ENCODE results near the gene OSCAR.

OSCAR gene

DNA sequence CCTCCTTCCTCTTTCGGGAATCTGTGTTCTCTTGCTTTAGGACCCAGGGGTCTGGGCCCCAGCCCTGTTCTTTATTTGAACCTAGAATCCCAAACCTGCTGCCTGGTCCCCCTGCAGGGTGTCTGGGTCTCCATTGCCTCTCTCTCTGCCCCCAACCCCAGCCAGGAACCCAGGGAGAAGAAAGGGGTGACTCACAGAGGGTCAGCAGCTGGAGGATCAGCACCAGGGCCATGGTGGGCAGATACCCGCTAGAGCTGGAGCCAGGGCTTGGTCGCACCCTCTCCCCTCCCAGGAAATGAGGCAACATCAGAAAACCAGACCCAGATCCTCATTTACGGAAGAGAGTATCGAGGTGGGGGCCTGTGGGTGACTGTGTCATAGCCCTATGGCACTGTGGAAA, at the start of gene OSCAR:
Gene OSCAR (minus strand): TSS at position 243 of the 400 bp plus-strand sequence. CDS start 11 bp downstream, at position 232.
- no peak for TF ChIP-seq CTCF (IDR thresholded peaks at IDR 0.05; ENCODE audit: control extremely low read depth, extremely low read depth, low read depth, missing control alignments)
- ChIA-PET POLR2A (no interaction called here), CTCF (no interaction called here)
- no peak for DNase-seq (ENCODE audit: extremely low spot score)

DNA sequence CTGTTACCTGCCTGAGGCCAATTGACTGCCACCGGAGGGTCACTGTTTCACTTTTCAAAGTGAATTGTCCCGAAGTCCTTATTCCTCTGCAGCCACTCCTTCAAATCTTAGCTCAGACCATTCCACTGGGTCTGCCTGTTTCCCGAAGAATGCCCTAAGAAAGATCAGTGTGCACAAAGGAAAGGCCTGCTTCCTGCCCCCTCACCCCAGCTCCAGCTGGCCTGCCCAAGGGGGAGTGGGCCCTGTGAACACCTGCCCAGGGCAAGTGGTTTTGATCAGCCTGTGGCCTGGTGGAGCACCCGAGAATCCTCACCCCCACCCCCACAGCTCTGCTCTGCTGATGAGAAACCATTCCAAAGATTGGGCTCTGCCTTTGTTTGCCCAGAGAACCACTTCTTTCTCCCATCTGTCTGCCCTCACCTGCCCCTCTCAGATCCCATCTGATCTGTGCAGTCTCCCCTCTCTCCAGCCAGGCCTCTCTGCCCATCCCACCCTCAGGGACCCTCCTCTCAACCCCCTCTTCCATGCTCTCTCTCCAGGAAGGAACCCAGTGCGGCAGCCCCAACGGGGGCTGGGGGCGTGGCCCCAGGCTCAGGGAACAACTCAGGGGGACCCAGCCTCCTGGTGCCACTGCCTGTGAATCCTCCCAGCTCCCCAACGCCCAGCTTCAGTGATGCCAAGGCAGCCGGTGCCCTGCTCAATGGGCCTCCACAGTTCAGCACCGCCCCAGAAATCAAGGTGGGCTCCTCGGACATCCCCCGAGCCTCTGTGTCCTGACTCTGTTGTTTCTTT, 48.6 kb upstream of the OSCAR start:
- CTCF ChIA-PET, result interaction anchor here (1.3 to 3.0 kb wide), 2 partner anchors 12 to 19 kb away, joined by 3 to 9 read pairs; no protein-coding TSS in a partner anchor
- no peak for DNase-seq (ENCODE audit: extremely low spot score)
- POLR2A ChIA-PET, result interaction anchor here (0.6 to 1.3 kb wide), 2 partner anchors 9 to 12 kb away, joined by 5 to 6 read pairs; no protein-coding TSS in a partner anchor
- TF ChIP-seq CTCF (IDR thresholded peaks at IDR 0.05; ENCODE audit: control extremely low read depth, extremely low read depth, low read depth, missing control alignments), result no peak

GRCh38 chr19:54148158-54148557, 47.6 kb upstream of the OSCAR start:
- POLR2A ChIA-PET, result interaction anchor here (1.3 kb wide), 1 partner anchor 11 kb away, joined by 5 read pairs; no protein-coding TSS in a partner anchor
- DNase-seq (ENCODE audit: extremely low spot score), result no peak
- CTCF ChIA-PET, result no interaction called here

GRCh38 chr19:54147676-54148075, 47.1 kb upstream of the OSCAR start:
- CTCF ChIA-PET, result no interaction called here
- no peak for DNase-seq (ENCODE audit: extremely low spot score)
- no peak for TF ChIP-seq CTCF (IDR thresholded peaks at IDR 0.05; ENCODE audit: control extremely low read depth, extremely low read depth, low read depth, missing control alignments)
- POLR2A ChIA-PET, result interaction anchor here (1.3 kb wide), 1 partner anchor 11 kb away, joined by 5 read pairs; no protein-coding TSS in a partner anchor

More at GRCh38 chr19:54148158-54148557, 47.6 kb upstream of the OSCAR start:
- no peak for TF ChIP-seq CTCF (IDR thresholded peaks at IDR 0.05; ENCODE audit: control extremely low read depth, extremely low read depth, low read depth, missing control alignments)

- ChIA-PET CTCF (no interaction called here), POLR2A (no interaction called here)
- TF ChIP-seq CTCF (IDR thresholded peaks at IDR 0.05; ENCODE audit: control extremely low read depth, extremely low read depth, low read depth, missing control alignments), result no peak
- no peak for DNase-seq (ENCODE audit: extremely low spot score)
Measured at GRCh38 chr19:54145541-54146158, 45.0 kb upstream of the OSCAR start.

GRCh38 chr19:54142166-54142780, 41.7 kb upstream of the OSCAR start:
- TF ChIP-seq CTCF (IDR thresholded peaks at IDR 0.05; ENCODE audit: control extremely low read depth, extremely low read depth, low read depth, missing control alignments), result no peak
- ChIA-PET CTCF (no interaction called here), POLR2A (no interaction called here)
- no peak for DNase-seq (ENCODE audit: extremely low spot score)
